Activated T-cell treated with anti-CD3 and anti-CD28 coated beads for 4 hours (primary cell): ENCODE data around the gene MSI1.

Experiments used
- DNase-seq: peaks from one replicate; pipeline ENCODE4 v3.0.0-alpha.2; 2020

MSI1 gene

GRCh38 chr12:120376934-120377572 lies 8.1 kb upstream of the MSI1 start:
- DNase-seq, result no peak

- no peak for DNase-seq
Measured at GRCh38 chr12:120376416-120376815, 7.5 kb upstream of the MSI1 start.

- no peak for DNase-seq
Measured at GRCh38 chr12:120376009-120376408, 7.0 kb upstream of the MSI1 start.

GRCh38 chr12:120373683-120374082 lies 4.7 kb upstream of the MSI1 start:
- DNase-seq, result no peak

- no peak for DNase-seq
Measured at GRCh38 chr12:120370343-120371243, 1.6 kb upstream of the MSI1 start.

- no peak for DNase-seq
Measured at GRCh38 chr12:120369603-120370342, 809 bp upstream of the MSI1 start.

GRCh38 chr12:120367924-120368788 lies 808 bp downstream of the MSI1 start:
- peak; percentile 28 for DNase-seq

GRCh38 chr12:120367233-120367923 lies 1.6 kb downstream of the MSI1 start:
- DNase-seq, result no peak

GRCh38 chr12:120366845-120367232 lies 2.1 kb downstream of the MSI1 start:
- no peak for DNase-seq

- DNase-seq, result no peak
Measured at GRCh38 chr12:120366341-120366705, 2.6 kb downstream of the MSI1 start.

GRCh38 chr12:120365675-120366340 lies 3.2 kb downstream of the MSI1 start:
- no peak for DNase-seq

GRCh38 chr12:120364487-120364886 lies 4.5 kb downstream of the MSI1 start:
- no peak for DNase-seq

- no peak for DNase-seq
Measured at GRCh38 chr12:120363274-120363855, 5.6 kb downstream of the MSI1 start.

GRCh38 chr12:120362516-120363273 lies 6.3 kb downstream of the MSI1 start:
- DNase-seq, result no peak

GRCh38 chr12:120361506-120362208 lies 7.3 kb downstream of the MSI1 start:
- no peak for DNase-seq

GRCh38 chr12:120359128-120359527 lies 9.8 kb downstream of the MSI1 start:
- DNase-seq, result no peak

GRCh38 chr12:120358412-120359100 lies 10.4 kb downstream of the MSI1 start:
- no peak for DNase-seq

- DNase-seq, result no peak
Measured at GRCh38 chr12:120357104-120357503, 11.9 kb downstream of the MSI1 start.

GRCh38 chr12:120356567-120357030 lies 12.4 kb downstream of the MSI1 start:
- peak; percentile 74 for DNase-seq
